PC-3 (cell line): ENCODE measurements around the gene WFDC5. TPM values are rescaled to one million over a fixed set of nuclear protein-coding genes. Genes with fewer than 3 reads are reported as not detected.
A peak's percentile ranks its signal among the peaks of the same experiment; 100 is the strongest.

Experiments
- ATAC-seq: fragments of 200-7000 bp; cut with Tn5 transposase; 2 replicates; pipeline ENCODE4 v1.9.1; 2020; ENCODE audit warnings: mild to moderate bottlenecking, moderate library complexity
- BruUV-seq: library from RNA; stranded (reverse); fragments of 400-500 nt; replicated peaks from 2 replicates; lab custom pipeline; 2021; lab: Mats Ljungman, UMichigan
- CTCF ChIA-PET: fragments of 300-600 bp; sonication (Branson Sonifier 250); formaldehyde crosslinking; loops from one replicate; lab custom pipeline; 2022; ENCODE audit warnings: antibody characterized with exemption; lab: Charles Lee
- POLR2A ChIA-PET: fragments of 300-600 bp; sonication (Branson Sonifier 250); formaldehyde crosslinking; loops from one replicate; lab custom pipeline; 2022; ENCODE audit warnings: antibody characterized with exemption; ENCODE audit not compliant: unreplicated experiment; lab: Charles Lee
- DNase-seq: peaks from one replicate; pipeline ENCODE4 v3.0.0-alpha.2; 2015
- H2AFZ ChIP-seq: fragments of 300-600 bp; sonication (generic); 2 replicates; pipeline ENCODE4 v1.6.0; 2016; ENCODE audit warnings: antibody characterized with exemption, low read length
- H3F3A ChIP-seq: fragments of 300-600 bp; sonication (generic); one replicate; pipeline ENCODE4 v1.6.0; 2017; ENCODE audit warnings: antibody characterized with exemption, low read length, control low read depth, mild to moderate bottlenecking; ENCODE audit not compliant: unreplicated experiment
- H3K27ac ChIP-seq: fragments of 300-600 bp; sonication (generic); 2 replicates; pipeline ENCODE4 v1.5.1; 2016; ENCODE audit warnings: mild to moderate bottlenecking, low read length
- H3K27me3 ChIP-seq: fragments of 300-600 bp; sonication (generic); 2 replicates; pipeline ENCODE4 v1.6.1; 2016; ENCODE audit warnings: low read length, mixed read lengths
- H3K36me3 ChIP-seq: fragments of 300-600 bp; sonication (generic); 2 replicates; pipeline ENCODE4 v1.6.1; 2016; ENCODE audit warnings: low read depth, mixed run types, low read length, mixed read lengths
- H3K4me1 ChIP-seq: fragments of 300-600 bp; sonication (generic); 2 replicates; pipeline ENCODE4 v1.5.1; 2016; ENCODE audit warnings: low read length; ENCODE audit not compliant: insufficient read depth
- H3K4me2 ChIP-seq: fragments of 300-600 bp; sonication (generic); 2 replicates; pipeline ENCODE4 v1.6.0; 2016; ENCODE audit warnings: low read length
- H3K4me3 ChIP-seq: fragments of 300-600 bp; sonication (generic); 2 replicates; pipeline ENCODE4 v1.5.1; 2016; ENCODE audit warnings: mild to moderate bottlenecking, low read length, mixed read lengths
- H3K79me2 ChIP-seq: fragments of 300-600 bp; sonication (generic); 2 replicates; pipeline ENCODE4 v1.6.1; 2017; ENCODE audit warnings: low read length, mixed read lengths
- H3K9ac ChIP-seq: fragments of 300-600 bp; sonication (generic); 2 replicates; pipeline ENCODE4 v1.6.0; 2016; ENCODE audit warnings: mild to moderate bottlenecking, low read length
- H3K9me2 ChIP-seq: fragments of 300-600 bp; sonication (generic); replicated peaks from 2 replicates; pipeline ENCODE4 v1.6.1; 2016; ENCODE audit warnings: mixed run types, low read length, mixed read lengths
- H3K9me3 ChIP-seq: fragments of 300-600 bp; sonication (generic); 2 replicates; pipeline ENCODE4 v1.6.1; 2016; ENCODE audit warnings: low read length, mixed read lengths
- H4K20me1 ChIP-seq: fragments of 300-600 bp; sonication (generic); 2 replicates; pipeline ENCODE4 v1.6.1; 2016; ENCODE audit warnings: low read length, mixed read lengths
- EZH2 ChIP-seq: fragments of 300-600 bp; sonication (generic); IDR thresholded peaks from one replicate; pipeline ENCODE4 v1.6.1; 2017; ENCODE audit warnings: antibody characterized with exemption, mild to moderate bottlenecking, low read length; ENCODE audit not compliant: unreplicated experiment
- EZH2phosphoT487 ChIP-seq: fragments of 300-600 bp; sonication (generic); IDR thresholded peaks from 2 replicates; pipeline ENCODE4 v1.6.1; 2018; ENCODE audit warnings: mild to moderate bottlenecking, antibody characterized with exemption, low read length, borderline replicate concordance
- intact Hi-C: fragments of 100-400 bp; cut with micrococcal nuclease; formaldehyde crosslinking; loops from 2 replicates; pipeline ENCODE4 v1.9.0; 2023
- total RNA-seq: library from RNA; depleted of rRNA; stranded (reverse); fragments of >200 nt; gene quantifications from 2 replicates; pipeline ENCODE4 v1.2.3, GENCODE V29; 2014
- TF ChIP-seq, protein P1 (sequence below): fragments of 300-600 bp; sonication (generic); conservative IDR thresholded peaks from 2 replicates; pipeline ENCODE4 v1.5.1; 2017; ENCODE audit warnings: antibody characterized with exemption, low read depth, mild to moderate bottlenecking, low read length

The WFDC5 gene
- total RNA-seq, 1 experiment from 2014 or later, result not detected

DNA sequence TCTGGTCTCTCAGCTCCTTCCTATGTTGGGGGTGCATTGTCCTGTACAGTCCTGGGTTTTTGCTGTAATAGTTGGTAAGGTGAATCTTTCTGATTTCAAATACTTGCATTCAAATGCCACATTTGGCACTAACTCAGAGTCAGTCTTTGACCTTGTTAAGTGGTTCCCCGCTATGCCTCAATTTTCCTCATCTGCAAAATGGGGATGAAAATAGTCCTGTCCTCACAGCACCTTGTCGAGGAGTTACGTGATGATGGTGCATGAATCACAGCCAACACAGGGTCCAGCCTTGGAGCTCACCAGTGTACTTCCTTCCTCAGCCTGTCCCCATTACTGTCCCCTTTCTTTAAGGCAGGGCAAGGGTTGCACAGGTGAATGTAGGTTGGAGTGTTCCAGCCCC is 1.1 kb downstream of the WFDC5 start:
- Histone ChIP-seq H3K9me2 (no peaks in the 10 kb centered on the region), H2AFZ (no peak overlapping the region), H4K20me1 (no peaks in the 10 kb centered on the region), H3K27me3 (no peaks in the 10 kb centered on the region), H3K9me3 (no peaks in the 10 kb centered on the region), H3K36me3 (no peaks in the 10 kb centered on the region), H3K4me1 (no peaks in the 10 kb centered on the region), H3K4me2 (no peak overlapping the region), H3K9ac (no peak overlapping the region), H3F3A (no peaks in the 10 kb centered on the region), H3K27ac (no peak overlapping the region), H3K4me3 (no peak overlapping the region), H3K79me2 (no peaks in the 10 kb centered on the region)
- no peak for ATAC-seq
- BruUV-seq, result no TSS peak
- POLR2A ChIA-PET, result no interaction called here
- no peak for TF ChIP-seq EZH2
- TF ChIP-seq EZH2phosphoT487, result no peak
- TF ChIP-seq, protein P1, sequence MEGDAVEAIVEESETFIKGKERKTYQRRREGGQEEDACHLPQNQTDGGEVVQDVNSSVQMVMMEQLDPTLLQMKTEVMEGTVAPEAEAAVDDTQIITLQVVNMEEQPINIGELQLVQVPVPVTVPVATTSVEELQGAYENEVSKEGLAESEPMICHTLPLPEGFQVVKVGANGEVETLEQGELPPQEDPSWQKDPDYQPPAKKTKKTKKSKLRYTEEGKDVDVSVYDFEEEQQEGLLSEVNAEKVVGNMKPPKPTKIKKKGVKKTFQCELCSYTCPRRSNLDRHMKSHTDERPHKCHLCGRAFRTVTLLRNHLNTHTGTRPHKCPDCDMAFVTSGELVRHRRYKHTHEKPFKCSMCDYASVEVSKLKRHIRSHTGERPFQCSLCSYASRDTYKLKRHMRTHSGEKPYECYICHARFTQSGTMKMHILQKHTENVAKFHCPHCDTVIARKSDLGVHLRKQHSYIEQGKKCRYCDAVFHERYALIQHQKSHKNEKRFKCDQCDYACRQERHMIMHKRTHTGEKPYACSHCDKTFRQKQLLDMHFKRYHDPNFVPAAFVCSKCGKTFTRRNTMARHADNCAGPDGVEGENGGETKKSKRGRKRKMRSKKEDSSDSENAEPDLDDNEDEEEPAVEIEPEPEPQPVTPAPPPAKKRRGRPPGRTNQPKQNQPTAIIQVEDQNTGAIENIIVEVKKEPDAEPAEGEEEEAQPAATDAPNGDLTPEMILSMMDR, result no peak
- CTCF ChIA-PET, result interaction anchor here (0.5 kb wide), 1 partner anchor 21 kb away, joined by 3 read pairs; no protein-coding TSS in a partner anchor
- intact Hi-C loops, result no loop called here
- DNase-seq, result no peak

DNA sequence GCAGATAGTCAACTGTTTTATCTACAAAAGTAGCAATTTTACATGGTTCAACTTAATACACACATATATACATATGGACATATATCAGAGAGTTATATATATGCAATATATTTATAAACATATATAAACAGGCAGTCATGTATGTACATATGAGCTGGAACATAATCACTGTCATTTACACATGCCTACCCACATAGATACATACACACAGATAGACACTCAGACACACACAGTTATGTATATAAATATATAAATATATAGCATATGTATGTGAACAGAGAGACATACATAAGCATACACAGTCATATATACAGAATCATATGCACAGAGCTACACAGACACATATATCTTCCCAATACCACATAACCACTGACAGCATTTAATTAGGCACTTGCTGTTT is 2.2 kb downstream of the WFDC5 start:
- ATAC-seq, result no peak
- no TSS peak for BruUV-seq
- Histone ChIP-seq H3K36me3 (no peaks in the 10 kb centered on the region), H3K9me2 (no peaks in the 10 kb centered on the region), H3K4me2 (no peak overlapping the region), H3K27ac (no peak overlapping the region), H4K20me1 (no peaks in the 10 kb centered on the region), H3K79me2 (no peaks in the 10 kb centered on the region), H2AFZ (no peak overlapping the region), H3K9me3 (no peaks in the 10 kb centered on the region), H3K4me1 (no peaks in the 10 kb centered on the region), H3K9ac (no peak overlapping the region), H3F3A (no peaks in the 10 kb centered on the region), H3K27me3 (no peaks in the 10 kb centered on the region), H3K4me3 (no peak overlapping the region)
- no peak for DNase-seq
- intact Hi-C loops, result no loop called here
- TF ChIP-seq, protein P1, result no peak
- TF ChIP-seq EZH2, result no peak
- CTCF ChIA-PET, result interaction anchor here (0.6 to 2.4 kb wide), 2 partner anchors 8 to 69 kb away, joined by 3 to 8 read pairs; no protein-coding TSS in a partner anchor
- POLR2A ChIA-PET, result no interaction called here

DNA sequence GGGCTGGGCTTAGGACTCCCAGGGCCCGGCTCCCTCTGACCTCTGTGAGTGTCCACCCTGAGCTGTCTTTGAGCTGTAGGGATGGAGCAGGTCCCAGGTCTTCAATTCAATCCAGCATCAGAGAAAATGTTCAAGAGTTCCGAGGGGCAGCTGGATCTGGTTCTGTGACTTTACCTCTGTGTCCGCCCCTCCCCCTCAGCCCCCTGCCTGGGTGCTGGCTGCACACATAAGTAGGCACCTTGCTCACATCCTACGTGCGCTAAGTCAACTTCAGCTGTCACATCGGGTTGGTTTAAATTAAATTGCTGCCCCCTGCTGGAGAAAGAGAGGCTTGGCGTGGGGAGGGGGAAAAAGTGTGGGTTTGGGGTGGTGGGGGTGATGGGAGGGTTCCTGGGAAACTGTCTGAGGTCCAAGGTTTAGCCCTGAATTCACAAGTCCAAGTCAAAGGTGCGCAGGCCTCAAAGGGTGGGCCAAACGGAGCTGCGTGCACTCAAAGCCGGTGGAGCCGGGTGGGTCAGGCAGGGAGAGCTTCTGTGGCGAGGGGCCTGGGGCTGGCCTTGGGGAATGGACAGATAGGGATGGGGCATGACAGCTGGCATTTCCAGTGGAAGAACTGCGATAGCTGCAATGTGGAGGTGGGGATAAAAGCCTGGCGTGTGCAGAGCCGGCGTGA is 3.0 kb downstream of the WFDC5 start:
- Histone ChIP-seq H3K9ac (no peak overlapping the region), H3K27ac (no peak overlapping the region), H3F3A (no peaks in the 10 kb centered on the region), H3K9me3 (no peaks in the 10 kb centered on the region), H4K20me1 (no peaks in the 10 kb centered on the region), H3K4me1 (no peaks in the 10 kb centered on the region), H3K36me3 (no peaks in the 10 kb centered on the region), H3K4me3 (no peak overlapping the region), H3K79me2 (no peaks in the 10 kb centered on the region), H3K4me2 (no peak overlapping the region), H2AFZ (no peak overlapping the region), H3K27me3 (no peaks in the 10 kb centered on the region), H3K9me2 (no peaks in the 10 kb centered on the region)
- no peak for TF ChIP-seq EZH2phosphoT487
- TF ChIP-seq, protein P1, result peak; percentile 85
- TF ChIP-seq EZH2, result no peak
- POLR2A ChIA-PET, result no interaction called here
- ATAC-seq (peak; percentile 23; the same call in 1 of the 2 replicates), DNase-seq (peak; percentile 45)
- no TSS peak for BruUV-seq
- intact Hi-C loops, result no loop called here
- CTCF ChIA-PET, result interaction anchor here (0.6 to 2.4 kb wide), 5 partner anchors 16 to 312 kb away, joined by 3 to 8 read pairs (median 4); no protein-coding TSS in a partner anchor
